H9 (cell line): ENCODE results near the gene ADGRL2. TPM values are rescaled to one million over a fixed set of nuclear protein-coding genes. Genes with fewer than 3 reads are reported as not detected.
A peak's percentile ranks its signal among the peaks of the same experiment; 100 is the strongest.

Source experiments
- DNase-seq: peaks from one replicate; pipeline ENCODE4 v3.0.0-alpha.2; 2017
- H2AFZ ChIP-seq: one replicate; pipeline ENCODE4 v1.6.1; 2013; ENCODE audit warnings: mild to moderate bottlenecking, low read length, control low read depth, moderate library complexity
- H2AK5ac ChIP-seq: 2 replicates; pipeline ENCODE4 v1.6.1; 2013; ENCODE audit warnings: low read length, control low read depth, mixed read lengths; ENCODE audit not compliant: insufficient read length
- H2BK120ac ChIP-seq: one replicate; pipeline ENCODE4 v1.6.1; 2013; ENCODE audit warnings: low read depth, mild to moderate bottlenecking, low read length, control low read depth, inconsistent platforms; ENCODE audit not compliant: poor library complexity, severe bottlenecking
- H2BK12ac ChIP-seq: 2 replicates; pipeline ENCODE4 v1.6.1; 2013; ENCODE audit warnings: low read length, control low read depth, mixed read lengths, low read depth; ENCODE audit not compliant: insufficient read length
- H2BK15ac ChIP-seq: 2 replicates; pipeline ENCODE4 v1.6.1; 2013; ENCODE audit warnings: low read depth, low read length, control low read depth
- H2BK20ac ChIP-seq: one replicate; pipeline ENCODE4 v1.6.1; 2013; ENCODE audit warnings: low read depth, mild to moderate bottlenecking, low read length, control low read depth, inconsistent platforms; ENCODE audit not compliant: poor library complexity, severe bottlenecking
- H2BK5ac ChIP-seq: 2 replicates; pipeline ENCODE4 v1.6.1; 2013; ENCODE audit warnings: low read length, control low read depth, mixed read lengths; ENCODE audit not compliant: insufficient read length
- H3K14ac ChIP-seq: 2 replicates; pipeline ENCODE4 v1.6.1; 2013; ENCODE audit warnings: low read length, control low read depth; ENCODE audit not compliant: insufficient read depth
- H3K18ac ChIP-seq: 2 replicates; pipeline ENCODE4 v1.6.1; 2013; ENCODE audit warnings: low read depth, mild to moderate bottlenecking, mixed read lengths, low read length, control low read depth; ENCODE audit not compliant: insufficient read length
- H3K23ac ChIP-seq: 2 replicates; pipeline ENCODE4 v1.6.1; 2013; ENCODE audit warnings: low read length, control low read depth, mixed read lengths, low read depth; ENCODE audit not compliant: insufficient read length
- H3K23me2 ChIP-seq: 2 replicates; pipeline ENCODE4 v1.6.1; 2013; ENCODE audit warnings: low read depth, mild to moderate bottlenecking, mixed read lengths, low read length, control low read depth; ENCODE audit not compliant: insufficient read length, poor library complexity, severe bottlenecking
- H3K27ac ChIP-seq: 2 replicates; pipeline ENCODE4 v1.5.1; 2013; ENCODE audit warnings: low read length, control low read depth, mixed read lengths, low read depth; ENCODE audit not compliant: insufficient read length
- H3K27me3 ChIP-seq: 2 replicates; pipeline ENCODE4 v1.6.1; 2013; ENCODE audit warnings: low read length, control low read depth, inconsistent platforms; ENCODE audit not compliant: insufficient read depth
- H3K4ac ChIP-seq: 2 replicates; pipeline ENCODE4 v1.6.1; 2013; ENCODE audit warnings: low read depth, mild to moderate bottlenecking, control low read depth, inconsistent platforms, low read length, moderate library complexity
- H3K4me1 ChIP-seq: 2 replicates; pipeline ENCODE4 v1.6.1; 2013; ENCODE audit warnings: low read length, control low read depth, inconsistent platforms; ENCODE audit not compliant: insufficient read depth
- H3K4me2 ChIP-seq: 2 replicates; pipeline ENCODE4 v1.6.1; 2013; ENCODE audit warnings: low read length, control low read depth, mixed read lengths; ENCODE audit not compliant: insufficient read length, insufficient read depth
- H3K56ac ChIP-seq: 2 replicates; pipeline ENCODE4 v1.6.1; 2013; ENCODE audit warnings: low read depth, mild to moderate bottlenecking, mixed read lengths, low read length, control low read depth; ENCODE audit not compliant: insufficient read length
- H3K79me1 ChIP-seq: 2 replicates; pipeline ENCODE4 v1.6.1; 2013; ENCODE audit warnings: low read depth, mild to moderate bottlenecking, moderate library complexity, low read length, control low read depth, inconsistent platforms; ENCODE audit not compliant: insufficient read depth, poor library complexity, severe bottlenecking
- H3K79me2 ChIP-seq: 2 replicates; pipeline ENCODE4 v1.6.1; 2013; ENCODE audit warnings: low read length, control low read depth, inconsistent platforms; ENCODE audit not compliant: insufficient read depth
- H3K9ac ChIP-seq: 2 replicates; pipeline ENCODE4 v1.6.1; 2013; ENCODE audit warnings: low read length, control low read depth, mixed read lengths; ENCODE audit not compliant: insufficient read length; ENCODE audit errors: extremely low read depth
- H3K9me3 ChIP-seq: one replicate; pipeline ENCODE4 v1.6.1; 2013; ENCODE audit warnings: low read depth, low read length, inconsistent platforms; ENCODE audit not compliant: control insufficient read depth
- H3T11ph ChIP-seq: one replicate; pipeline ENCODE4 v1.6.1; 2013; ENCODE audit warnings: mild to moderate bottlenecking, low read length, control low read depth, inconsistent platforms
- H4K20me1 ChIP-seq: one replicate; pipeline ENCODE4 v1.6.1; 2013; ENCODE audit not compliant: control insufficient read depth, insufficient read length, insufficient read depth
- H4K5ac ChIP-seq: 2 replicates; pipeline ENCODE4 v1.6.1; 2013; ENCODE audit warnings: low read depth, mild to moderate bottlenecking, mixed read lengths, low read length, control low read depth; ENCODE audit not compliant: insufficient read length
- H4K8ac ChIP-seq: replicated peaks from 2 replicates; pipeline ENCODE4 v1.6.1; 2013; ENCODE audit warnings: low read length, control low read depth, mixed read lengths, low read depth; ENCODE audit not compliant: insufficient read length
- H4K91ac ChIP-seq: 2 replicates; pipeline ENCODE4 v1.6.1; 2013; ENCODE audit warnings: low read depth, mild to moderate bottlenecking, moderate library complexity, mixed read lengths, low read length, control low read depth; ENCODE audit not compliant: insufficient read length
- H3K27ac Mint-ChIP-seq, 3 experiments: 2 replicates in 2 of 3; 3 replicates in 1 of 3; pipeline ENCODE4 v1.8.0; 2020 to 2021; ENCODE audit warnings: mixed read lengths in 3 of 3, mild to moderate bottlenecking in 1 of 3, moderate library complexity in 1 of 3
- H3K27me3 Mint-ChIP-seq: 2 replicates; pipeline ENCODE4 v1.8.0; 2021; ENCODE audit warnings: low read depth, mild to moderate bottlenecking, moderate library complexity, mixed read lengths
- H3K36me3 Mint-ChIP-seq, 3 experiments: 2 replicates in 2 of 3; 3 replicates in 1 of 3; pipeline ENCODE4 v1.8.0; 2020 to 2021; ENCODE audit warnings: low read depth in 3 of 3, mixed read lengths in 3 of 3; ENCODE audit not compliant: insufficient read depth in 1 of 3
- H3K4me1 Mint-ChIP-seq, 2 experiments: 2 replicates each; pipeline ENCODE4 v1.8.0; 2020; ENCODE audit warnings: mixed read lengths in 2 of 2
- H3K4me3 Mint-ChIP-seq, 2 experiments: 2 replicates in 1 of 2; 3 replicates in 1 of 2; pipeline ENCODE4 v1.8.0; 2020 to 2021; ENCODE audit warnings: mild to moderate bottlenecking in 2 of 2, mixed read lengths in 2 of 2, moderate library complexity in 1 of 2
- H3K9me3 Mint-ChIP-seq, 2 experiments: 2 replicates in 1 of 2; 3 replicates in 1 of 2; pipeline ENCODE4 v1.8.0; 2020; ENCODE audit warnings: mild to moderate bottlenecking in 2 of 2, mixed read lengths in 2 of 2, moderate library complexity in 1 of 2
- CTCF ChIP-seq: fragments of 200-600 bp; sonication (generic); conservative IDR thresholded peaks from 3 replicates; pipeline ENCODE4 v1.8.0; 2021; ENCODE audit warnings: antibody characterized with exemption, mild to moderate bottlenecking
- WGBS: extraction: QIAGEN DNeasy Blood & Tissue Kit; methylation state at CpG from one replicate; pipeline ENCODE4 v1.1.7; 2013; ENCODE audit warnings: missing lambda C conversion rate, low lambda C conversion rate, mixed read lengths; ENCODE audit not compliant: insufficient read length; ENCODE audit errors: extremely low coverage; 5-methylcytosine and 5-hydroxymethylcytosine counted together
- total RNA-seq: library from RNA; stranded (reverse); gene quantifications from 2 replicates; pipeline ENCODE4 v1.2.1, GENCODE V29; 2021

The ADGRL2 gene
- total RNA-seq, 1 experiment from 2014 or later, result 119 TPM

GRCh38 chr1:81899214-81899821 lies 98.6 kb downstream of the ADGRL2 start:
- no peaks in the 10 kb centered on the region for H3K27me3 Mint-ChIP-seq
- Histone ChIP-seq H3K9me3 (no peaks in the 10 kb centered on the region), H3K56ac (no peak overlapping the region), H2AFZ (no peak overlapping the region), H3K4ac (no peak overlapping the region), H3K9ac (no peak overlapping the region), H3K4me2 (no peak overlapping the region), H2BK15ac (no peak overlapping the region), H3K79me1 (peaks cover 4% of the 10 kb centered on the region), H3K23me2 (no peaks in the 10 kb centered on the region), H2BK120ac (no peak overlapping the region), H2AK5ac (no peak overlapping the region), H3K4me1 (no peaks in the 10 kb centered on the region), H2BK5ac (no peak overlapping the region), H3K18ac (no peak overlapping the region), H4K20me1 (no peaks in the 10 kb centered on the region), H2BK20ac (no peak overlapping the region), H4K91ac (no peak overlapping the region), H4K8ac (no peak overlapping the region), H3K23ac (no peak overlapping the region), H3T11ph (no peak overlapping the region), H4K5ac (no peak overlapping the region), H3K79me2 (peaks cover 2% of the 10 kb centered on the region; the same call in 1 of the 2 replicates), H3K14ac (no peak overlapping the region), H2BK12ac (no peak overlapping the region), H3K27me3 (no peaks in the 10 kb centered on the region), H3K27ac (no peak overlapping the region)
- no peak for DNase-seq
- WGBS, result no CpG with 5 or more reads among the region's 5 CpGs
- no peak overlapping the region for H3K4me3 Mint-ChIP-seq
- H3K36me3 Mint-ChIP-seq, result peaks cover 0 to 7% (median 3%) of the 10 kb centered on the region in 3 experiments; a peak in 3 of 7 replicates
- no peak for TF ChIP-seq CTCF
- H3K9me3 Mint-ChIP-seq, result no peaks in the 10 kb centered on the region
- peaks cover 21 to 45% of the 10 kb centered on the region in 2 experiments for H3K4me1 Mint-ChIP-seq
- peak overlapping the region in 1 of 3 experiments; percentile 55; a peak in 1 of 7 replicates for H3K27ac Mint-ChIP-seq
